GM12872 (cell line): ENCODE measurements around the gene IQCH.
A peak's percentile ranks its signal among the peaks of the same experiment; 100 is the strongest.

ENCODE experiments used
- TF ChIP-seq, protein P1 (sequence below): IDR thresholded peaks from 3 replicates; pipeline ENCODE4 v1.5.1; 2011; ENCODE audit warnings: low read depth, mild to moderate bottlenecking, low read length, moderate library complexity; ENCODE audit not compliant: insufficient read depth

IQCH gene

DNA sequence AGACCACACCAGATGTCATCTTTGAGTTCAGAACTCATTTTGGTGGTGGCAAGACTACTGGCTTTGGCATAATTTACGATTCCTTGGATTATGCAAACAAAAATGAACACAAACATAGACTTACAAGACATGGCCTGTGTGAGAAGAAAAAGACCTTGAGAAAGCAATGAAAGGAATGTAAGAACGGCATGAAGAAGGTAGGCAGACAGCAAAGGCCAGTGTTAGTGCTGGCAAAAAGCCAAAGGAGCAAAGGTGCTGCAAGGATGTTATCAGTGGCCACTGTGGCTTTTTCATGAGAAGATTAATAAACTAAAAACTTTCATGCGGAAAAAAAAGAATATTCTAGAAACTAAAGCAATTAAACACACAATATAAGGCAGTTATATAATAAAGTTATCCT lies 22.0 kb upstream of the IQCH start:
- TF ChIP-seq, protein P1, sequence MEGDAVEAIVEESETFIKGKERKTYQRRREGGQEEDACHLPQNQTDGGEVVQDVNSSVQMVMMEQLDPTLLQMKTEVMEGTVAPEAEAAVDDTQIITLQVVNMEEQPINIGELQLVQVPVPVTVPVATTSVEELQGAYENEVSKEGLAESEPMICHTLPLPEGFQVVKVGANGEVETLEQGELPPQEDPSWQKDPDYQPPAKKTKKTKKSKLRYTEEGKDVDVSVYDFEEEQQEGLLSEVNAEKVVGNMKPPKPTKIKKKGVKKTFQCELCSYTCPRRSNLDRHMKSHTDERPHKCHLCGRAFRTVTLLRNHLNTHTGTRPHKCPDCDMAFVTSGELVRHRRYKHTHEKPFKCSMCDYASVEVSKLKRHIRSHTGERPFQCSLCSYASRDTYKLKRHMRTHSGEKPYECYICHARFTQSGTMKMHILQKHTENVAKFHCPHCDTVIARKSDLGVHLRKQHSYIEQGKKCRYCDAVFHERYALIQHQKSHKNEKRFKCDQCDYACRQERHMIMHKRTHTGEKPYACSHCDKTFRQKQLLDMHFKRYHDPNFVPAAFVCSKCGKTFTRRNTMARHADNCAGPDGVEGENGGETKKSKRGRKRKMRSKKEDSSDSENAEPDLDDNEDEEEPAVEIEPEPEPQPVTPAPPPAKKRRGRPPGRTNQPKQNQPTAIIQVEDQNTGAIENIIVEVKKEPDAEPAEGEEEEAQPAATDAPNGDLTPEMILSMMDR, result no peak

DNA sequence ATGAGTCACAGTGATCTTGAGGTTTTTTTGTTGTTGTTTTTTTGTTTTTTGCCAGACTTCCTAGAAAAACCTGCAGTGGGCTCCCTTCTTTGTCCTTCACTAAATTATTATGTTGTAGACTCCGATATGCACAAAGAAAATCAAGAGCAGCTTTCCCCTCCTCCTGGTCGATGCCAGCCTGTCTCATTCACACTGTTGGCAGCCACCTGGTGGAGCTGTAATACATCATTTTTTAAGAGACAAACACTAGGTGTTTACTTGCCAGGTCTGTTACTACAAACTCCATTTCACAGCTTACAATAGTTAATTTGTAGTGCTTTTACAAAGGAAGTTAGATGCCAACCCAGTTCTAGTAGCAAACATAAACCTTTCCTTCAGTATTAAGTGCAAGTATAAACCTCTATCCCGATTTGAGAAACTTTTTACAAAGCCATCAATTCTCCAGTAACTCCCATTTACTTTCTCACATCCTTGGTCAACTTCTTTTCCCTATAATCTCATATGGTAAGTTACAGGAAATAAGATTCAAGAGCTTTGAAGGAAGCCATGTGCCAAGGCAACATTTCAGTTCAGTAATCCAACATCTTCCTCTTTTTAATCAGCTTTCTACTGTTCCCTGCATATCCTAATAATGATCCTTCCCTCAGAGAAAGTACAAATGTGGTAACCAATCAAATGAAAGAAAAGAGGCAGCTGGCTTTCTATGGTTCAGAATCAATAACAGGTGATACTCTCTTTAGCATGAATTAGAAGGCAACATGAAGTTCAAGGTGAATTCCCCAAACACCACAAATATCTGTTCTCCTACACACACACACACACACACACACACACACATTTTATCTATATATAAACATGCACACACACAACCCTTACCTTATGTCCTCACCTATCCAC lies 14.1 kb upstream of the IQCH start:
- TF ChIP-seq, protein P1, result peak; percentile 52

DNA sequence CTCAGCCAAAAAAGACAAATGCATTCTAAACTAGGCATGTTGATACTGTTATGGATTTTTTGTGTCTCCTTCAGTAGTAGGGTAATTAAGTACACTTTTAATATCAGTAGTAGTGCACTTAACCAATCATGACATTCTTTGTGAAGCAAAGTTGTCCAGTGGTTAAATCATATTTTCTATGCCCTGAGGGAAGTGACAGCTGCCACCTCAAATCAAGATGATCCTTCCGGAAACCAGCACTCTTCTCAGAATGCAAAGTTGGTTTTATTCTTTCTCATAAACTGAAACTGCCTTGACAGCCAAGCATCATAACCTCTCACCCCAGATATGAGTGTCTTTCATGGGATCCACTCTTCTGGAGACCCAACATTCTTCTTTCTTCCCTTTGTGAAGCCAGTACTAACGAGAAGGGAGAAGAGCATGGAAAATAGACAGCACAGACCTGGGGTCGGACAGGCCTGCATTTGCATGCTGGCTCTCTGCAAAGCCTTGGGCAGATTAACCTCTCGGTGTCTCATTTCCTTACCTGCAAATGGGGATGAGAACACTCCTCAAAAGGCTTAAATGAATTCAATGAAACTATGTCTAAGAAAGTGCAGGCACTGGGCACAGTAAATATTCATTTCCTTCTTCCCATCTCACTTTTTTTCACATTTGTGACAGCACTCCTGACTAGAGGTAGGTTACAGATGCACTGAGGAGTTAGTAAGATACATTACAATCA lies 13.3 kb upstream of the IQCH start:
- TF ChIP-seq, protein P1, result no peak

DNA sequence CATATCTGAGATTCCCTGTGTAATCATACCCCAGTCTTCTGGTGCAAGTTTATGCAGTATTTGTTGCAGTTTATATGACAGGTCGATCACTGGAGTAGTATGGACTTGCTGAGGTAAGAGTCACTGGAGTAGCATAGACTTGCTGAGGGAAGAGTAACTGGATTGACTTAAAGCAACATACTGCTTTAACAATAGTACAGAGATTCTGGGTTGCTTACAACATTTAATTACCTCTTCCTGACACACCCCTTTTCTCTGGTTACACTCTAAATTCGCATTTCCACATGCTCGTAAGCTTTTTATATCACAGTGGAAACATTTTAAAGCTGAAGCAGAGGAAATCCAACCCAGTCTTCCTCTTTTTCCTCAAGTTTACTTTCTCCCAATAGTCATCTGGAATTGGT lies 11.9 kb upstream of the IQCH start:
- TF ChIP-seq, protein P1, result no peak

DNA sequence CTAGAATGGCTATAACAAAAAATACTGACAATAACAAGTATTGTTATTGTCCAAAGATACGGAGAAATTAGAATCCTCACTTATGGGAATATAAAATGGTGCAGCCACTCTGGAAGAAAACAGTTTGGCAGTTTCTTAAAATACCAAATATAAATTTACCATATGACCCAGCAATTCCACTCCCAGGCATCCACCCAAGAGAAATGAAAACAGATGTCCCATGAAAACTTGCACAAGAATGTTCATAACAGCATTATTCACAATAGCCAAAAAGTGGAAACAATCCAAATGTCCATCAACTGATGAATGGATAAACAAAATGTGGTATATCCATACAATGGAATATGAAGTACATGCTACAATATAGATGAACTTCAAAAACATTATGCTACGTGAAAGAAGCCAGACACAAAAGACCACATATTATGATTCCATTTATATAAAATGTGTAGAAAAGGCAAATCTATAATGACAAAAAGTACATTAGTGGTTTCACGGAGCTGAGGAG lies 9.6 kb upstream of the IQCH start:
- TF ChIP-seq, protein P1, result no peak

DNA sequence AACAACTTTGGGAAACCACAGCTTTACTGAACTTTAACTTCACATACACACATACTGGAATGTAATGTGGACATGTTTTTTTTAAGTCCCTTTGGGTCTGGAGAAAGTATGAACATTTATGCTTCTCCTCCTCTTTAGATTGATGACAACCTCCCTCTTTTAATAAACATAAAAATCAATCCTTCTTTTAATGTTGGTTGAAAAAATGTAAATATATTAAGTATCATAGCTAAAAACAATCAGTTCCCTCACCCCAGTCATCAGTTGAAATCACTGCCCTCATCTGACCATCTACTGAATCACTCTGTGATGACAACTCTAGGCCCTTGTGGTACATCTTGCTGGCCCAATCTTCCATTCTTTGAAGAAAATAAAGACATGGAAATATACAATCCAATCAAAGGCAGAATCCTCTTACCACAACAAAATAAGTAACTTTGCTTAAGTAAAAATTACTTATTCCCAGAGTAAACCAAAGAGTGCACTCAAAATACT lies 6.5 kb upstream of the IQCH start:
- TF ChIP-seq, protein P1, result no peak

DNA sequence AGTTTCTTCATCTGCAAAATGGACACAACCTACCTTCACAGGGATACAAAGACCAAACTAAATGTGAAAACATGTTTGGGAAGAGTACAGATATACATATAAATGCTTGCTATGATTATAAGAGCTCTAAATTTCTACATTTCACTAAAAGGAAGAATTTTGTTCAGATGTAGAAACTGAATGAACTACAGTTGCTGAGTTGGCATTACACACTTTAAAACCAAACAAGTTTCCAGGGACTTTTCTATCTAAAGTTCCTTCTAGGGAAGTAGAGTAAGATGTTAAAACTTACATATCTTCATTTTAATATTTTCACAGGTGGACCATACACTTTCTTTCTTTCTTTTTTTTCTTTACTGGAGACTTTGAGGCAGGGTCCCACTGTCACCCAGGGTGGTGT lies 4.8 kb upstream of the IQCH start:
- TF ChIP-seq, protein P1, result no peak
